Measurements from ENCODE around the gene CFAP251.
"Not testable (repeated sequence)": the region's sequence is repeated elsewhere in the genome, so short reads cannot be mapped to it uniquely, and the experiment has no call there.

CFAP251 gene

GRCh38 chr12:122029620-122030423, 111.4 kb downstream of the CFAP251 start:
- DNase-seq (ENCODE audit: low read depth): no peak

DNA sequence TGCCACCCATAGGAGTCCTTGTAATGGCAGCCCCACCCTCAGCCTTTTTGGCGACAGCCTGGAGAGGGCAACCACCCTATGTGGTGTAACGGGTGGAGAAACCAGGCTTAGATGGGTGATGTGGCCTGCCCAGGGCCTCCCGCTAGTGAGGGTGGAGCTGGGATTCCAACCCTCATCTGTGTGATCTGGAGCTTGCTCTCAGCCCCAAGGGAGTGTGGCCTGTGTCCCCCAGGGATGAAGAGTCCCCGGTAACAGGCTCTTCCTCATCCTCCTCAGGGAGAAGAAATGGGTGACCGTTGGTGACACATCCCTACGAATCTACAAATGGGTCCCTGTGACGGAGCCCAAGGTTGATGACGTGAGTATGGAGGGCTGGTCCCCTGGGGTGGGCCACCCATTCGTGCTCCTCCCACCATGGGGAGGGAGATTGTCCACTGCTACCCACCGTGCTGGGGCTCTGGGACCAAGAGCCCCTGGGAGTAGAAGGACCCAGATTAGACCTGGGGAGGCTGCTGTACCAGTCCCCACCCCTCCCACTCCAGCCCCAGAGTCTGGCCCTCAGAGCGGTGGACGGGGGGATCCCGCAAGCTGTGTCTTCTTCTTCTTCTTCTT, 112.1 kb downstream of the CFAP251 start:
- no peak for DNase-seq (ENCODE audit: low read depth)

DNA sequence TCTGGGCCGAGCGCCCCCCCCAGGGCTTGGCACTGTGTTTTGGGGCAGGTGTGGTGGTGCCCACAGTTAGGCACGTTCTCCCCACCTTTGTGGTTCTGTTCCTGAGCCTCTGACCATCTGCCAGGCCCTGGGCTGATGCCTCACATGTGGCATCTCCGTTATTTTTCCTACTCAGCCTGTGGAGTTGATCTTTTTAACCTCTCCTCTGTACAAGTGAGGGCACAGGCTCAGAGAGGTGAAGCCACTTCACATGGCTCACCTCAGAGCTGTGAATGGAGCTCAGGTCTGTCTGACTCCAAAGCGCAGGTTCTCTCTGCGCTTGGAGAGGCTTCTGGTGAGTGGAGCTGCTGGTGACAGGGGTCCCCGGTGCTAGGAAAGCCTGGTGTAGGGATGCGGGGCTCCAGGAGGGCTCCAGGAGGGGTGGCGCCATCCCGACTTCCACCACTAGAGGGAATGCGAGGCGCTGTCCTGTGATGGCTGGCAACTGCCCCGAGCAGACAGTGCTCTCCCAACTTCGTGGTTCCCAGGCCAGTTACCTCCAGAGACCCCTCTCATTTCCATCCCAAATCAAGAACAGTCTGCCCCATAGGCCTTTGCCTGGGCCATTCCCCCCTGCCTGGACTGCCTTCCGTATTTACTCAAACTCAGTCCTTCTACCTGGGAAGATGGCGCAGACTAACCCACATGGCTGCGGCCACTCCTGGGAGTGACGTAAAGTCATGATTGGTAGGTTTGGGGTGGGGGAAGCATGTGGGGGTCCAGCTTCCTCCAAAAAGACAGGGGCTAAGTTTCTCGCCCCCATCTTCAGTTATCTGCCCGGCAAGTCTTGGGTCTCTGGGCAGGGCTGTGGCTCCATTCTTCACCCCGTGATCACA, 113.2 kb downstream of the CFAP251 start:
- peak; percentile 29 for DNase-seq (ENCODE audit: low read depth)

DNA sequence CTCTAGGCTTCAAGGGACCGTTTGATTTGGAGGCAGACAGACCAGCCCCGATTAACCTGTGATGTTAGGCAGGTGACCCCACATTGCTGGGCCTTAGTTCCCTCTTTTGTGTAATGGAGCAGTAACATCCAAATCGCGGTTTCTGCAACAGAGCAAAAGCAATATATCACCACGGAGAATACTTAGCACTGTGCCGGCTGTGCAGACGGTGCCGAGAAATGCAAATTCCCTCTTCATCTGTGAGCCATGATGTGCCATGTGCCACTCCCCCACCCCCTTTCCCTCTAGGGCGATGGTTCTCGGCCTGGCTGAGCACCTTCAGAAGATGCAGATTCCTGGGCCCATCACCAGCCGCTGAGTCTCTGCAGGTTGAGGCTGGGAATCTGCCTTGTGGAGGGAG, 114.2 kb downstream of the CFAP251 start:
- no peak for DNase-seq (ENCODE audit: low read depth)

GRCh38 chr12:122035292-122035691, 116.9 kb downstream of the CFAP251 start:
- no peak for DNase-seq (ENCODE audit: low read depth)

- DNase-seq (ENCODE audit: low read depth): no peak
Observed at GRCh38 chr12:122036153-122036552, 117.8 kb downstream of the CFAP251 start.

DNA sequence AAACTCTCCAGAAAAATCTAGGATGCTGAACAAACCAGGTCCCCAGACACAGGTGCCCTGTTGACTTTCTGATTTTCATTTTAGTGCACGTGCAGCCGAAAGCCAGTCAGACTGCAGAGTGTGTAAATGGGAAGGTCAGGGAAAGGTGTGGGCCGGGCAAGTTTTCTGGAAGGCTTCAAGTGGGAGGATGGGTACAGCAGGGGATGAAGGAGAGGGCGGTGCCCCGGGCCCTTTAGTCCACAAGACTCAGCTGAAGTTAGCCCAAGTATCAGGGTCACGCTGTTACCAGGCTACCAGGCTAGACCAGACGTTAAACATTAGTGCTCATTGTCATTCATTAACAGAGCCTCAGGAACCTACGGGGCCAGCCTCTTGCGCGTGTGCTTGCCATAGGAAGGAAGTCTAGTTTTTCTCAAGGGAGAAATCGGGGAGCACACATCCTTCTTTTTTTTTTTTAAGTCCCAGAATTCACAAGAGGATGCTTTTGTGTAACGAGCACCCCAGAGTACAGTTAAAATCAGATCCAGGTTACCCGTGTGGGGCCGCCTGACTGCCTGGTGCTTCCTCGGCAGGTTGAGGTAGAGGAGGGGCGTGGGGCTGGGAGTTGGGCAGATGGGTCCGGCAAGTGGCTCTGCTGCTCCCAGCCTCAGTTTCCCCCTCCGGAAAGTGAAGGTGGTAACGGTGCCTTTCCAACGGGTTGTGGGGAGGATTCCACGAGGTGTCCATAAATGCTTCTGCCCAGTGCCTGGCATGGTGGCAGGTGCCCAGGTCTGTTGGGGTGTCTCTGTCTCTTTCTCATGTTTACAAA, 122.4 kb downstream of the CFAP251 start:
- no peak for DNase-seq (ENCODE audit: low read depth)

DNA sequence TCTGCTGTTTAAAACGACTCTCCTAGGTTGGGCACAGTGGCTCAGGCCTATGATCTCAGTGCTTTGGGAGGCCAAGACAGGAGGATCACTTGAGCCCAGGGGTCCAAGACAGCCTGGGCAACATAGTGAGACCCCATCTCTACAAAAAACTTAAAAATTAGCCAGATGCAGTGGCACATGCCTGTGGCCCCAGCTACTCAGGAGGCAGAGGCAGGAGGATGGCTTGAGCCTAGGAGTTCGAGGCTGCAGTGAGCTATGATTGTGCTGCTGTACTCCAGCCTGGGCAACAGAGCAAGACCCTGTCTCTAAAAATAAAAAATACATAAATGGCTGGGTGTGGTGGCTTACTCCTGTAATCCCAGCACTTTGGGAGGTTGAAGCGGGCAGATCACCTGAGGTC, 123.1 kb downstream of the CFAP251 start:
- DNase-seq (ENCODE audit: low read depth): not testable (repeated sequence)

DNA sequence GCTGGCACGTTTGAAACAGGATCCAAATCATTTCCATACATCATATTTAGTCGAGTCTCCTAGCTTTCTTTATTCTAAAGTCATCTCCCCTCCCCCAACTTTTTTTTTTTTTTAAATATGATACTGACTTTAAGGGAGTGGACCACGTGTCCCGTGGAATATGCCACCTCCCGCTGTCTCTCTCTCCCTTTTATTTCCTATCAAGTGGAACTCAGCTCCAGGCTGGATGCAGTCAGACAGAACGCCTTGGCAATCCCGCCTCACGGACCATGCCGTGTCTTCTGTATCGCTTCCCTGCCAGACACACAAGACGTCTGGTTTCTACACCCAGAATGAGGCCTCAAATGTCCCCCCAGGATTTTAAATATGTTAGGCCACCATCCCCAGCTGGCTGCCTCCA, 124.5 kb downstream of the CFAP251 start:
- no peak for DNase-seq (ENCODE audit: low read depth)

DNA sequence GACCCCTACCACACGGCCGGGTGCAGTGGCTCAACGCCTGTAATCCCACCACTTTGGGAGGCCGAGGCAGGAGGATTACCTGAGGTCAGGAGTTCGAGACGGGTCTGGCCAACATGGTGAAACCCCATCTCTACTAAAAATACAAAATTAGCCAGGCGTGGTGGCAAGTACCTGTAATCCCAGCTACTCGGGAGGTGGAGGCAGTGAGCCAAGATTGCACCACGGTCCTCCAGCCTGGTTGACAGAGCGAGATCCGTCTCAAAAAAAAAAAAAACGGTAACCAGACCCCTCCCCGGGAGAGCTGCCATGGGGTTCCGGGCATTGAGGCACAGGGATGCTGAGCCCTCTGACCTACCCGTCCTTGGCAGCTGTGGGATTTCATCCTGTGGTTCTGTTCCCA, 125.1 kb downstream of the CFAP251 start:
- no peak for DNase-seq (ENCODE audit: low read depth)

- DNase-seq (ENCODE audit: low read depth): no peak
Observed at GRCh38 chr12:122045262-122045661, 126.9 kb downstream of the CFAP251 start.

GRCh38 chr12:122046145-122046544, 127.8 kb downstream of the CFAP251 start:
- no peak for DNase-seq (ENCODE audit: low read depth)

GRCh38 chr12:122048151-122048550, 129.8 kb downstream of the CFAP251 start:
- no peak for DNase-seq (ENCODE audit: low read depth)

- no peak for DNase-seq (ENCODE audit: low read depth)
Observed at GRCh38 chr12:122049827-122050226, 131.4 kb downstream of the CFAP251 start.

- no peak for DNase-seq (ENCODE audit: low read depth)
Observed at GRCh38 chr12:122050706-122051105, 132.3 kb downstream of the CFAP251 start.

GRCh38 chr12:122051231-122051876, 133.0 kb downstream of the CFAP251 start:
- no peak for DNase-seq (ENCODE audit: low read depth)

DNA sequence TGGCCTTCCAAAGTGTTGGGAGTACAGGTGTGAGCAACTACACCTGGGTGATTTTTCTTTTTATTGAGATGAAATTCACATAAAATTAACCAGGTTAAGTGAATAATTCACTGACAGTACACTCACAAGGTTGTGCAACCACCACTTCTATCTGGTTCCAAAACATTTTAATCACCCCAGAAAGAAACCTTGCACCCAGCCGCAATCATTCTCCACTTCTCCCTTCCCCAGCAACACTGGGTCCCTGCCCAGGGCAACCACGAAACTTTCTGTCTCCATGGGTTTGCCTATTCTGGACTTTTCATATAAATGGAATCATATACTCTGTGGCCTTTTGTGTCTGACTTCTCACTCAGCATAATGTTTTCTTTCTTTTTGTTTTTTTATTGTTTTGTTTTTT, 133.9 kb downstream of the CFAP251 start:
- DNase-seq (ENCODE audit: low read depth): no peak
